Glutamatergic neuron (in vitro differentiated cells): ENCODE data around the gene CALCB. TPM values are rescaled to one million over a fixed set of nuclear protein-coding genes. Genes with fewer than 3 reads are reported as not detected.

Source experiments
- DNase-seq: peaks from one replicate; pipeline ENCODE4 v3.0.0; 2022
- H3K27ac Mint-ChIP-seq: one replicate; pipeline ENCODE4 v1.8.0; 2020; ENCODE audit warnings: mild to moderate bottlenecking, mixed read lengths, inconsistent platforms; ENCODE audit not compliant: unreplicated experiment
- H3K27me3 Mint-ChIP-seq: one replicate; pipeline ENCODE4 v1.8.0; 2020; ENCODE audit warnings: mild to moderate bottlenecking, moderate library complexity, mixed read lengths, inconsistent platforms; ENCODE audit not compliant: unreplicated experiment
- H3K36me3 Mint-ChIP-seq: one replicate; pipeline ENCODE4 v1.8.0; 2020; ENCODE audit warnings: mild to moderate bottlenecking, mixed read lengths, inconsistent platforms; ENCODE audit not compliant: unreplicated experiment
- H3K4me1 Mint-ChIP-seq: one replicate; pipeline ENCODE4 v1.8.0; 2020; ENCODE audit warnings: mild to moderate bottlenecking, low read depth, mixed read lengths, inconsistent platforms; ENCODE audit not compliant: unreplicated experiment
- H3K4me3 Mint-ChIP-seq: one replicate; pipeline ENCODE4 v1.8.0; 2020; ENCODE audit warnings: mild to moderate bottlenecking, mixed read lengths, inconsistent platforms; ENCODE audit not compliant: unreplicated experiment
- H3K9me3 Mint-ChIP-seq: one replicate; pipeline ENCODE4 v1.8.0; 2020; ENCODE audit warnings: mild to moderate bottlenecking, moderate library complexity, mixed read lengths, inconsistent platforms; ENCODE audit not compliant: unreplicated experiment
- CTCF ChIP-seq: fragments of 200-600 bp; sonication (generic); IDR thresholded peaks from one replicate; pipeline ENCODE4 v1.5.0; 2021; ENCODE audit not compliant: partially characterized antibody, unreplicated experiment
- total RNA-seq: library from RNA; stranded (reverse); fragmentation: NEBNext Ultra II Directional; extraction: Animal tissue kit (Norgen Biotek cat#: 25700); gene quantifications from one replicate; pipeline ENCODE4 v1.2.1, GENCODE V29; 2021; ENCODE audit not compliant: unreplicated experiment

The CALCB gene
- total RNA-seq, 1 donor from 2014 or later = 0.74 TPM

- Mint-ChIP-seq H3K4me3 (no peak overlapping the region), H3K36me3 (no peaks in the 10 kb centered on the region), H3K27ac (no peak overlapping the region), H3K4me1 (no peaks in the 10 kb centered on the region), H3K9me3 (peaks cover 4% of the 10 kb centered on the region), H3K27me3 (peaks cover 3% of the 10 kb centered on the region)
- DNase-seq = no peak
- TF ChIP-seq CTCF = no peak
Measured at GRCh38 chr11:15119352-15119751, 46.0 kb downstream of the CALCB start.

GRCh38 chr11:15119826-15120225, 46.4 kb downstream of the CALCB start:
- DNase-seq = no peak
- no peaks in the 10 kb centered on the region for H3K36me3 Mint-ChIP-seq
- H3K4me1 Mint-ChIP-seq = no peaks in the 10 kb centered on the region
- H3K27me3 Mint-ChIP-seq = peaks cover 3% of the 10 kb centered on the region
- TF ChIP-seq CTCF = no peak
- no peak overlapping the region for H3K27ac Mint-ChIP-seq
- no peak overlapping the region for H3K4me3 Mint-ChIP-seq
- peaks cover 4% of the 10 kb centered on the region for H3K9me3 Mint-ChIP-seq

- DNase-seq = no peak
- Mint-ChIP-seq H3K4me1 (no peaks in the 10 kb centered on the region), H3K36me3 (no peaks in the 10 kb centered on the region), H3K9me3 (no peaks in the 10 kb centered on the region), H3K27ac (no peak overlapping the region), H3K27me3 (peaks cover 1% of the 10 kb centered on the region), H3K4me3 (no peak overlapping the region)
- no peak for TF ChIP-seq CTCF
Measured at GRCh38 chr11:15123849-15124248, 50.5 kb downstream of the CALCB start.

GRCh38 chr11:15124528-15124927, 51.1 kb downstream of the CALCB start:
- DNase-seq = no peak
- Mint-ChIP-seq H3K4me3 (no peak overlapping the region), H3K36me3 (no peaks in the 10 kb centered on the region), H3K27me3 (peaks cover 1% of the 10 kb centered on the region), H3K27ac (no peak overlapping the region), H3K4me1 (no peaks in the 10 kb centered on the region), H3K9me3 (no peaks in the 10 kb centered on the region)
- TF ChIP-seq CTCF = no peak

- DNase-seq = no peak
- Mint-ChIP-seq H3K27ac (no peak overlapping the region), H3K36me3 (no peaks in the 10 kb centered on the region), H3K4me3 (no peak overlapping the region), H3K9me3 (no peaks in the 10 kb centered on the region), H3K27me3 (peaks cover 1% of the 10 kb centered on the region), H3K4me1 (no peaks in the 10 kb centered on the region)
- no peak for TF ChIP-seq CTCF
Measured at GRCh38 chr11:15127341-15127740, 53.9 kb downstream of the CALCB start.

Other genes with a start within 250 kb of the CALCB start
- gene CYP2R1, start 181.4 kb upstream of the CALCB start, total RNA-seq = 23.5 TPM
- not detected for gene CALCA, start 101.2 kb upstream of the CALCB start, total RNA-seq
- not detected for gene INSC, start 41.3 kb downstream of the CALCB start, total RNA-seq